ENCODE results near the gene CACNG4. TPM values are rescaled to one million over a fixed set of nuclear protein-coding genes. Genes with fewer than 3 reads are reported as not detected.

CACNG4 gene
- total and polyA plus RNA-seq, 8 donors = 0.09 to 4.2 (median 0.32) TPM

DNA sequence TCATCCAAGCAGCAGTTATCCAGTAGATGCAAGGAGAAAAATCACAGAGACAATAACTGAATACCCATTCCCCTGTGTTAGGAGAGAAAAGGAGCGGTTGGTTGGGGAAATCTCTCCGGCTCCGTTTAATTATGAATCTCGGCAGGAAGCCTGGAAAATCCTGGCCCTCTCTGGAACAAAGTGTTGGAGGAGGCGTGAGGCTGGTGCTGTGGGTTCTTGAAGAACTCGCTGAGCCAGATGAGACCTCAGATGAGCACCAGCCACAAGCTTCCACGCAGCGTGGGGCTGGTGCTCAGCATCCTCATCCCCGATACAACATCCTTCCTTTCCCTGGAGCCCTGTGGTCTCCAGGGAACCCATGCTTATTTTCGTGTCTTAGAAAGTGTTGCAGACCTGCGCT, 39.7 kb downstream of the CACNG4 start:
- Histone ChIP-seq H3K27me3 (no peaks in the 10 kb centered on the region), H3K27ac (no peak overlapping the region), H3K4me3 (no peak overlapping the region), H3K9me3 (no peaks in the 10 kb centered on the region), H3K4me1 (no peaks in the 10 kb centered on the region), H3K36me3 (no peaks in the 10 kb centered on the region)
- DNase-seq = no peak
- intact Hi-C loops (cut with DNase I) = no loop called here
- no peak for FAIRE-seq
- TF ChIP-seq, protein P1, sequence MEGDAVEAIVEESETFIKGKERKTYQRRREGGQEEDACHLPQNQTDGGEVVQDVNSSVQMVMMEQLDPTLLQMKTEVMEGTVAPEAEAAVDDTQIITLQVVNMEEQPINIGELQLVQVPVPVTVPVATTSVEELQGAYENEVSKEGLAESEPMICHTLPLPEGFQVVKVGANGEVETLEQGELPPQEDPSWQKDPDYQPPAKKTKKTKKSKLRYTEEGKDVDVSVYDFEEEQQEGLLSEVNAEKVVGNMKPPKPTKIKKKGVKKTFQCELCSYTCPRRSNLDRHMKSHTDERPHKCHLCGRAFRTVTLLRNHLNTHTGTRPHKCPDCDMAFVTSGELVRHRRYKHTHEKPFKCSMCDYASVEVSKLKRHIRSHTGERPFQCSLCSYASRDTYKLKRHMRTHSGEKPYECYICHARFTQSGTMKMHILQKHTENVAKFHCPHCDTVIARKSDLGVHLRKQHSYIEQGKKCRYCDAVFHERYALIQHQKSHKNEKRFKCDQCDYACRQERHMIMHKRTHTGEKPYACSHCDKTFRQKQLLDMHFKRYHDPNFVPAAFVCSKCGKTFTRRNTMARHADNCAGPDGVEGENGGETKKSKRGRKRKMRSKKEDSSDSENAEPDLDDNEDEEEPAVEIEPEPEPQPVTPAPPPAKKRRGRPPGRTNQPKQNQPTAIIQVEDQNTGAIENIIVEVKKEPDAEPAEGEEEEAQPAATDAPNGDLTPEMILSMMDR (IDR thresholded peaks at IDR 0.05) = no peak
- ATAC-seq = no peak
- 74 to 84% methylated on average over 11 of the region's 11 CpGs for WGBS, 2 donors

DNA sequence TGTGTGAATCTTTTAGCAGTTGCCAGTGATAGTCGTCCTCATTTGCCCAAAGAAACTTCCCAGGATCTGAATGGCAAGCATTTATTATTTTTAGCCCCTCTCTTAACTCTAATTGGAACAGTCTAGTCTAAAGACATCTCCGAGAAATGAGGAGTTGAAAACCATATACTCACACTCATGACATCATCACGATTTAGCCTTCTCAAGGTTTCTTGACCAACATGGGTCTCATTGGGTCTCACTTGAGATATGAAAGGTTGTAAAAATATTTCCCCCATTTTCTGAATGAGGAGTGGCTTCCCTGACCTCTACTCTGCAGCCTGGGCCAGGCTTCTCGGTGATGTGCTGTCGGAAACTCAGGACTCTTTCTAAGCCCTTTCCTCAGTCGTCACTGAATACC, 42.8 kb downstream of the CACNG4 start:
- Histone ChIP-seq H3K4me3 (no peak overlapping the region), H3K27me3 (no peaks in the 10 kb centered on the region), H3K4me1 (no peaks in the 10 kb centered on the region), H3K36me3 (no peaks in the 10 kb centered on the region), H3K9me3 (no peaks in the 10 kb centered on the region), H3K27ac (no peak overlapping the region)
- no peak for DNase-seq
- no peak for ATAC-seq
- no peak for FAIRE-seq
- TF ChIP-seq, protein P1 (IDR thresholded peaks at IDR 0.05) = no peak
- intact Hi-C loops (cut with DNase I) = no loop called here
- whole genome bisulfite sequencing, 2 donors = 83 to 86% methylated on average over 6 of the region's 6 CpGs

DNA sequence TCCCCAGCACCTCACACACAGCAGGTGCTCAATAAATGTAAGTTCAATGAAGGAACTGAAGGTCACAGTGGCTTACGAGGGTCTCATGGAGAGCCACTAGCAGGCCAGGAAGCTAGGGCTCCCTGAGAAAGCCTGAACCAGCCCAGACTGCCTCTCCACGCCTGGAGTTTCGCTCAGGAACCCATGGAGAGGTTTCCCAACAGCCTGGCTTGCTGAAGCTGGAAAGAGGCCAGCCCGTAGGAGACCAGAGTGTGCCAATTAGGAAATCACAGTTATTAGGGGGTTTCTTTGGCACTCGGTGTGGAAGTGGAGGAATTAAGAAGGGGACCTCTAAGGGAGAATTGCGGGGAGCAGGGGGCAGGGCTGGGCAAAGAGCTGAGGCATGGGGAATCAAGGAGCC, 43.6 kb downstream of the CACNG4 start:
- FAIRE-seq (no peak), ATAC-seq (no peak), DNase-seq (no peak)
- TF ChIP-seq, protein P1 (IDR thresholded peaks at IDR 0.05) = no peak
- WGBS, 2 donors = 88% methylated on average over 6 of the region's 6 CpGs
- no peaks in the 10 kb centered on the region for H3K36me3 ChIP-seq
- no peaks in the 10 kb centered on the region for H3K27me3 ChIP-seq
- no peak overlapping the region for H3K4me3 ChIP-seq
- H3K4me1 ChIP-seq = no peaks in the 10 kb centered on the region
- H3K27ac ChIP-seq = no peak overlapping the region
- intact Hi-C loops (cut with DNase I) = no loop called here
- no peaks in the 10 kb centered on the region for H3K9me3 ChIP-seq

DNA sequence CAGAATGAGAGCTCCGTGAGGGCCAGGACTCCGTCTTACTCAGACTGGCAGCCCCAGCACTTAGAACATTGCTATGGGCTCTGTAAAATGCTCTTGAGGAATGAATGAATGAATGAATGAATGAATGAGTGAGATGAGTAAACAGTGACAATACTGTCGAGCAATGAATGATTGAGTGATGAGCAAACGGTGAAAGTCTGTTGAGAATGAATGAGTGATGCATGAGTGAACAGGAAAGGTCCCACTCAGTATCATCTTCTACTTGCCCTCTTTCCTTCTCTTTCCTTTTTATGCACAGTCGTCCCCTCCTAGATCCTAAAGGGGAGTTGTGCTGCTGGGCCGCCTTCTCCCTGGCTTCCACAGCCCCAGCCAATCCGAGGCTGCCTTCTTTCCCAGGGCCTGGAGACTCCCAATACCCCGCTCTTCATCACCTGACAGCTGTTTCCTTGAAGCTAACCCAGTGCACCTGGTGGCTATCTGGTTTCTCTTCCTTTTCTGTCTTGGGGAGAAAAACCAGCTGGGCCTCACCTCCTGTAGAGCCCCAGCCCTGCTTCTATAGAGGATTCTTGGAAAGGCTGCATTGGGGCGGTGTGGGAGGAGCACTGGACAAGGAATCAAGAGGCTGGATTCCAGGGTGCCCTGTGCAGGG, 47.1 kb downstream of the CACNG4 start:
- FAIRE-seq (no peak), ATAC-seq (no peak), DNase-seq (no peak)
- 70 to 76% methylated on average over 9 of the region's 9 CpGs for WGBS, 2 donors
- no peaks in the 10 kb centered on the region for H3K27me3 ChIP-seq
- no peaks in the 10 kb centered on the region for H3K9me3 ChIP-seq
- no peak overlapping the region for H3K4me3 ChIP-seq
- no peaks in the 10 kb centered on the region for H3K36me3 ChIP-seq
- intact Hi-C loops (cut with DNase I) = no loop called here
- TF ChIP-seq, protein P1 (IDR thresholded peaks at IDR 0.05) = no peak
- H3K4me1 ChIP-seq = no peaks in the 10 kb centered on the region
- H3K27ac ChIP-seq = no peak overlapping the region

GRCh38 chr17:67013891-67014290, 49.4 kb downstream of the CACNG4 start:
- DNase-seq = no peak
- WGBS, 2 donors = 89% methylated on average over 8 of the region's 8 CpGs

More at GRCh38 chr17:67013891-67014290, 49.4 kb downstream of the CACNG4 start:
- H3K4me3 ChIP-seq = no peak overlapping the region
- H3K9me3 ChIP-seq = no peaks in the 10 kb centered on the region
- ATAC-seq = no peak
- no peak for FAIRE-seq
- no peaks in the 10 kb centered on the region for H3K27me3 ChIP-seq
- intact Hi-C loops (cut with DNase I) = no loop called here
- H3K4me1 ChIP-seq = no peaks in the 10 kb centered on the region
- H3K36me3 ChIP-seq = no peaks in the 10 kb centered on the region
- TF ChIP-seq, protein P1 (IDR thresholded peaks at IDR 0.05) = no peak
- H3K27ac ChIP-seq = no peak overlapping the region

Measured in pancreas (tissue), 10 donors.